ENCODE data around the gene LONP1.

DNA sequence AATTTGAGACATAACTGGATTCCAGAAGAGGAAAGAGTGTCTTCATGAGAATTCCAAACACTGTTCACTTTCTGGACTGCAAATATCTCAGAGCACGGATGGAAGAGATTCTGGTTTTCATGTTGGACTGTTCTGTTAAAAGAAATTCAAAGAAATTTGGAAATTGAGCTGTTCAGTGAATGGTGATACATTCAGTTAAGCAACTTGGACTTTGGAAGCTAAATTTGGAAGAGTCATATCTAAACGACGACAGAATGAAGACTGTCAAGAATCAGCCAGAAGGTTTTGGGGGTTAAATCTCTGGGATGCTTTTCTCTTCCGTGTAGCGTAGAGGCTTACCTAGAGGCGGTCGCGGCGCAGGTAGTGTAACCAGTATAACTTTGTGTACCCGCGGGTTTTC is 71.5 kb downstream of the LONP1 start:
- TF ChIP-seq CTCF (IDR thresholded peaks at IDR 0.05; ENCODE audit: insufficient read depth, low read length) (no peak), POLR2AphosphoS5 (IDR thresholded peaks at IDR 0.05; ENCODE audit: low read depth) (no peak), SPI1 (IDR thresholded peaks at IDR 0.05; ENCODE audit: borderline replicate concordance, low read depth) (no peak)
